HepG2 (cell line): ENCODE results near the gene CDC42EP5. TPM values are rescaled to one million over a fixed set of nuclear protein-coding genes. Genes with fewer than 3 reads are reported as not detected.

Experiments used
- ATAC-seq: fragments of 200-7000 bp; cut with Tn5 transposase; 3 replicates; pipeline ENCODE4 v1.9.1; 2020; ENCODE audit warnings: mild to moderate bottlenecking, moderate library complexity
- BruUV-seq: library from RNA; stranded (reverse); fragments of 400-500 nt; replicated peaks from 2 replicates; lab custom pipeline; 2021; lab: Mats Ljungman, UMichigan
- CTCF ChIA-PET: fragments of 300-600 bp; formaldehyde crosslinking; extraction: SDS; loops from one replicate; lab custom pipeline; 2021; ENCODE audit warnings: low total read pairs, inconsistent platforms, low intra/inter-chr PET ratio; lab: Yijun Ruan, JAX
- POLR2A ChIA-PET: fragments of 350-600 bp; sonication (Branson Sonifier 250); formaldehyde crosslinking; loops from one replicate; lab custom pipeline; 2020; ENCODE audit warnings: antibody characterized with exemption, inconsistent platforms; lab: Yijun Ruan, JAX
- DNase-seq: peaks from one replicate; pipeline ENCODE4 v3.0.0-alpha.2; 2015; ENCODE audit warnings: low spot score
- FAIRE-seq: peaks from 3 replicates; lab custom pipeline; 2011; peaks lifted over from hg19 to GRCh38; lab: Jason Lieb, UNC
- H2AFZ ChIP-seq: one replicate; pipeline ENCODE4 v1.6.1; 2011; ENCODE audit warnings: low read length, inconsistent platforms
- H3K27ac ChIP-seq: fragments of 300-600 bp; 3 replicates; pipeline ENCODE4 v1.8.0; 2011; ENCODE audit warnings: mixed run types, mild to moderate bottlenecking, mixed read lengths, low read length, inconsistent platforms; ENCODE audit not compliant: insufficient read depth; ENCODE audit errors: extremely low read length
- H3K27me3 ChIP-seq, 2 experiments: fragments of 200-600 bp in 1 of 2; 2 replicates in 1 of 2; 3 replicates in 1 of 2; pipeline versions ENCODE4 v1.6.0 to v1.8.0; 2011; ENCODE audit warnings: low read length in 2 of 2, mild to moderate bottlenecking in 2 of 2, moderate library complexity in 2 of 2, inconsistent platforms in 1 of 2; ENCODE audit not compliant: insufficient read depth in 2 of 2, control insufficient read depth in 1 of 2
- H3K36me3 ChIP-seq, 2 experiments: fragments of 200-600 bp in 1 of 2; replicated peaks in 1 of 2; 2 replicates in 1 of 2; 3 replicates in 1 of 2; pipeline versions ENCODE4 v1.5.1 to v1.8.0; 2011; ENCODE audit warnings: low read length in 2 of 2, inconsistent platforms in 1 of 2; ENCODE audit not compliant: insufficient read depth in 2 of 2, control insufficient read depth in 1 of 2
- H3K4me1 ChIP-seq: 2 replicates; pipeline ENCODE4 v1.5.1; 2012; ENCODE audit warnings: low read length, inconsistent platforms; ENCODE audit not compliant: insufficient read depth
- H3K4me2 ChIP-seq: 2 replicates; pipeline ENCODE4 v1.6.0; 2011; ENCODE audit warnings: low read depth, low read length, inconsistent platforms
- H3K4me3 ChIP-seq, 3 experiments: fragments of 200-600 bp in 1 of 3; sonication (generic), shearing (Covaris generic) in 1 of 3; replicated peaks in 1 of 3; 2 replicates each; pipeline ENCODE4 v1.5.1; 2011 to 2016; ENCODE audit warnings: low read length in 3 of 3, inconsistent platforms in 2 of 3, low read depth in 2 of 3, mild to moderate bottlenecking in 2 of 3, control low read depth in 1 of 3, mixed read lengths in 1 of 3; ENCODE audit not compliant: insufficient read depth in 1 of 3
- H3K79me2 ChIP-seq: one replicate; pipeline ENCODE4 v1.6.1; 2011; ENCODE audit warnings: low read length, inconsistent platforms; ENCODE audit not compliant: insufficient read depth
- H3K9ac ChIP-seq: 2 replicates; pipeline ENCODE4 v1.6.0; 2011; ENCODE audit warnings: mild to moderate bottlenecking, low read depth, low read length, inconsistent platforms; ENCODE audit not compliant: insufficient read depth
- H3K9me3 ChIP-seq: 2 replicates; pipeline ENCODE4 v1.5.1; 2012; ENCODE audit warnings: mild to moderate bottlenecking, low read length
- H4K20me1 ChIP-seq: 2 replicates; pipeline ENCODE4 v1.6.0; 2011; ENCODE audit warnings: inconsistent platforms, mild to moderate bottlenecking, low read length, moderate library complexity; ENCODE audit not compliant: insufficient read depth
- AGO2 ChIP-seq: fragments of 200-400 bp; formaldehyde crosslinking; optimal IDR thresholded peaks from 2 replicates; pipeline ENCODE3; 2017; ENCODE audit warnings: mild to moderate bottlenecking, low read depth, low read length, moderate library complexity
- ASH2L ChIP-seq: fragments of 300-600, 200-600 bp; sonication (generic); IDR thresholded peaks from 2 replicates; pipeline ENCODE4 v1.7.0; 2017; ENCODE audit warnings: low read depth, mild to moderate bottlenecking, moderate library complexity, mixed read lengths, low read length; ENCODE audit not compliant: insufficient read length
- FOXK2 ChIP-seq: fragments of 450-650 bp; IDR thresholded peaks from 2 replicates; pipeline ENCODE4 v1.6.1; 2016
- ISX ChIP-seq: sonication (generic); formaldehyde crosslinking; conservative IDR thresholded peaks from 2 replicates; pipeline ENCODE4 v1.5.0; 2020; ENCODE audit warnings: missing genetic modification reagents
- KAT8 ChIP-seq: IDR thresholded peaks from 2 replicates; pipeline ENCODE4 v1.6.1; 2016; ENCODE audit warnings: missing genetic modification reagents, missing compliant biosample characterization
- MAFF ChIP-seq: IDR thresholded peaks from 2 replicates; pipeline ENCODE4 v1.6.1; 2011; ENCODE audit warnings: low read depth, low read length, improper control_type of control experiment
- NCOA1 ChIP-seq: sonication (generic); formaldehyde crosslinking; IDR thresholded peaks from 2 replicates; pipeline ENCODE4 v1.9.0; 2021; ENCODE audit warnings: missing genetic modification reagents
- PATZ1 ChIP-seq: sonication (generic); formaldehyde crosslinking; IDR thresholded peaks from 2 replicates; pipeline ENCODE4 v1.4.0; 2020; ENCODE audit warnings: missing genetic modification reagents
- PPARG ChIP-seq: conservative IDR thresholded peaks from 2 replicates; pipeline ENCODE4 v1.6.1; 2016; ENCODE audit warnings: missing biosample characterization, missing genetic modification reagents
- RERE ChIP-seq: IDR thresholded peaks from 2 replicates; pipeline ENCODE4 v1.6.1; 2016; ENCODE audit warnings: low read depth, missing genetic modification reagents, missing compliant biosample characterization
- SOX13 ChIP-seq, 3 experiments: fragments of 450-650 bp in 1 of 3; sonication (generic) in 1 of 3; formaldehyde crosslinking in 1 of 3; IDR thresholded peaks in 2 of 3; conservative IDR thresholded peaks in 1 of 3; 2 replicates each; pipeline versions ENCODE4 v1.5.0 to v1.6.1; 2016 to 2020; ENCODE audit warnings: antibody characterized with exemption in 1 of 3, mild to moderate bottlenecking in 1 of 3, missing compliant biosample characterization in 1 of 3, missing genetic modification reagents in 1 of 3, moderate library complexity in 1 of 3
- TEAD3 ChIP-seq: optimal IDR thresholded peaks from 2 replicates; pipeline ENCODE3; 2016; ENCODE audit warnings: borderline replicate concordance
- ZNF180 ChIP-seq: sonication (generic); formaldehyde crosslinking; IDR thresholded peaks from 2 replicates; pipeline ENCODE4 v1.4.0; 2020; ENCODE audit warnings: low read depth, missing genetic modification reagents, borderline replicate concordance
- ZNF597 ChIP-seq: sonication (generic); formaldehyde crosslinking; IDR thresholded peaks from 2 replicates; pipeline ENCODE4 v1.5.0; 2020; ENCODE audit warnings: missing genetic modification reagents
- ZNF772 ChIP-seq: sonication (generic); formaldehyde crosslinking; IDR thresholded peaks from 2 replicates; pipeline ENCODE4 v1.5.0; 2020; ENCODE audit warnings: mild to moderate bottlenecking, missing genetic modification reagents
- WGBS: methylation state at CpG from one replicate; pipeline ENCODE4 v1.1.6; 2017; ENCODE audit warnings: low lambda C conversion rate; 5-methylcytosine and 5-hydroxymethylcytosine counted together
- in situ Hi-C: cut with HindIII; loops from 2 replicates; pipeline ENCODE4 v1.10.0; 2017; ENCODE audit warnings: low pct_unique_long_range_greater_than_20kb; ENCODE audit not compliant: extremely low pct_ligation_motif_present
- intact Hi-C: fragments of 100-400 bp; cut with micrococcal nuclease; formaldehyde crosslinking; loops from one replicate; pipeline ENCODE4 v1.10.0; 2022; ENCODE audit not compliant: unreplicated experiment
- polyA plus RNA-seq, 8 experiments: library from polyadenylated mRNA; depleted of rRNA in 3 of 8; stranded (reverse) in 7 of 8; unstranded in 1 of 8; fragments of >200 nt; fragmentation: Illumina TruSeq in 4 of 8; extraction: Trizol in 4 of 8; gene quantifications; 2 replicates each; pipeline versions ENCODE4 v1.2.1 to v1.2.3, GENCODE V29; 2011 to 2016; ENCODE audit warnings: low read depth in 4 of 8, missing spikeins in 1 of 8, mixed read lengths in 1 of 8; ENCODE audit not compliant: insufficient read depth in 1 of 8
- total RNA-seq, 5 experiments: library from RNA; depleted of rRNA; stranded (reverse); fragments of >200 nt; fragmentation: Illumina TruSeq; extraction: Trizol; gene quantifications; 2 replicates each; pipeline ENCODE4 v1.2.3, GENCODE V29; 2016; ENCODE audit warnings: low read depth in 1 of 5

Gene CDC42EP5
- total and polyA plus RNA-seq, 2 of the 13 experiments (the other 11 are each of a cell fraction or from before 2014, with no cell fraction given) = 0.41 to 1.6 TPM

DNA sequence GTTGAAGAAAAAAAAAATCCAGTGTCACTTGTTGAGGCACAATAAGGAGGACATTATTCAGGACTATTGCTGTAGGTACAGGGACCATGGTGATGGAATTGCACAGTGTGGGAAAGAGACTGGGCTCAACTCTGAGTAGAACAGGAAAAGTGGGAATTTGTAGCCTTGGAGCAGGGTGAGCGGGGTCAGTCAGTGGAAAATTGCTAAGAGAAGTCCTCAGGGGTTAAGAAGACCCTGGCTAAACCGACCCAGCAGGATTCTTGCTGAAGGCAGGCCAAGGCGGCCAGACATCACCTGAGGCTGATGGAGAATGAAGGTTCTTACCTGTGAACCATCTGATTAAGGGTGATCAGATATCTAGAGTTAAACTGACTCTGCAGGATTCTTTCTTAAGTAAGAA is 42.1 kb upstream of the CDC42EP5 start:
- no peak overlapping the region for H2AFZ ChIP-seq
- intact Hi-C loops (no loop called here), in situ Hi-C loops (no loop called here)
- no peak for DNase-seq
- no peak overlapping the region for H3K9ac ChIP-seq
- H3K4me1 ChIP-seq = no peaks in the 10 kb centered on the region
- no peaks in the 10 kb centered on the region for H3K36me3 ChIP-seq
- H4K20me1 ChIP-seq = no peaks in the 10 kb centered on the region
- no peak overlapping the region for H3K27ac ChIP-seq
- no TSS peak for BruUV-seq
- no peak overlapping the region for H3K4me2 ChIP-seq
- no peak for FAIRE-seq
- POLR2A ChIA-PET = no interaction called here
- H3K27me3 ChIP-seq = no peaks in the 10 kb centered on the region
- CTCF ChIA-PET = no interaction called here
- no peak overlapping the region for H3K4me3 ChIP-seq
- ATAC-seq = no peak
- WGBS = 3% methylated on average over 3 of the region's 3 CpGs
- no peaks in the 10 kb centered on the region for H3K9me3 ChIP-seq
- H3K79me2 ChIP-seq = no peaks in the 10 kb centered on the region
- no peak for TF ChIP-seq SOX13 (IDR thresholded peaks at IDR 0.05)
- no peak for TF ChIP-seq SOX13 (CRISPR knock-in tag; conservative IDR thresholded peaks at IDR 0.05 in 1 of 2, IDR thresholded peaks at IDR 0.05 in 1 of 2)
- TF ChIP-seq PPARG (CRISPR knock-in tag) = no peak
- no peak for TF ChIP-seq ZNF597 (CRISPR knock-in tag)
- TF ChIP-seq RERE (CRISPR knock-in tag) = no peak
- no peak for TF ChIP-seq ISX
- TF ChIP-seq TEAD3 = no peak
- TF ChIP-seq AGO2 = no peak
- TF ChIP-seq NCOA1 = no peak
- no peak for TF ChIP-seq MAFF
- TF ChIP-seq ASH2L = no peak
- no peak for TF ChIP-seq KAT8 (CRISPR knock-in tag)
- TF ChIP-seq ZNF772 (CRISPR knock-in tag) = no peak
- no peak for TF ChIP-seq ZNF180 (CRISPR knock-in tag)
- TF ChIP-seq PATZ1 (CRISPR knock-in tag) = no peak
- TF ChIP-seq FOXK2 = no peak
